Left ventricle myocardium superior (tissue), 1 donor: ENCODE measurements around the gene SPDEF. TPM values are rescaled to one million over a fixed set of nuclear protein-coding genes. Genes with fewer than 3 reads are reported as not detected.
A peak's percentile ranks its signal among the peaks of the same experiment; 100 is the strongest.

Source experiments
- ATAC-seq: fragments of 200-7000 bp; cut with Tn5 transposase; one replicate; pipeline ENCODE4 v1.9.1; 2020; ENCODE audit warnings: mild to moderate bottlenecking, moderate library complexity
- DNase-seq: peaks from one replicate; pipeline ENCODE4 v3.0.0-alpha.2; 2020
- intact Hi-C: fragments of 100-400 bp; cut with micrococcal nuclease; formaldehyde crosslinking; loops from one replicate; pipeline ENCODE4 v1.11.0; 2022
- total RNA-seq: library from RNA; stranded (reverse); fragmentation: NEBNext Ultra II Directional; extraction: Animal tissue kit (Norgen Biotek cat#: 25700); gene quantifications from one replicate; pipeline ENCODE4 v1.2.1, GENCODE V29; 2021
- donor health status: DM: no; HTN: yes; CAD: no; lungs with severe emphysema.

Gene SPDEF
- total RNA-seq, 1 donor from 2014 or later, result not detected

GRCh38 chr6:34549804-34550202, 6.3 kb downstream of the SPDEF start:
- ATAC-seq (no peak), DNase-seq (no peak)
- intact Hi-C loops, result no loop called here

- no peak for ATAC-seq
- DNase-seq, result no peak
- intact Hi-C loops, result no loop called here
Measured at GRCh38 chr6:34549026-34549803, 6.9 kb downstream of the SPDEF start.

GRCh38 chr6:34547701-34548644, 8.2 kb downstream of the SPDEF start:
- ATAC-seq, result no peak
- intact Hi-C loops, result no loop called here
- no peak for DNase-seq

- ATAC-seq (peak; percentile 71), DNase-seq (peak; percentile 80)
- intact Hi-C loops, result no loop called here
Measured at GRCh38 chr6:34546551-34547321, 9.4 kb downstream of the SPDEF start.

- ATAC-seq (no peak), DNase-seq (no peak)
- intact Hi-C loops, result no loop called here
Measured at GRCh38 chr6:34544776-34545471, 11.2 kb downstream of the SPDEF start.

GRCh38 chr6:34544052-34544604, 12.0 kb downstream of the SPDEF start:
- DNase-seq, result no peak
- intact Hi-C loops, result no loop called here
- ATAC-seq, result no peak

- ATAC-seq, result no peak
- no peak for DNase-seq
- intact Hi-C loops, result no loop called here
Measured at GRCh38 chr6:34543421-34543820, 12.7 kb downstream of the SPDEF start.

- intact Hi-C loops, result no loop called here
- no peak for ATAC-seq
- no peak for DNase-seq
Measured at GRCh38 chr6:34540841-34541240, 15.3 kb downstream of the SPDEF start.

- DNase-seq, result no peak
- intact Hi-C loops, result no loop called here
- ATAC-seq, result no peak
Measured at GRCh38 chr6:34540222-34540621, 15.9 kb downstream of the SPDEF start.

- no peak for DNase-seq
- ATAC-seq, result no peak
- intact Hi-C loops, result no loop called here
Measured at GRCh38 chr6:34539181-34539580, 16.9 kb downstream of the SPDEF start.

- no peak for DNase-seq
- no peak for ATAC-seq
- intact Hi-C loops, result no loop called here
Measured at GRCh38 chr6:34538581-34538980, 17.5 kb downstream of the SPDEF start.

- DNase-seq (no peak), ATAC-seq (no peak)
- intact Hi-C loops, result no loop called here
Measured at GRCh38 chr6:34537922-34538550, 18.1 kb downstream of the SPDEF start.

- no peak for DNase-seq
- ATAC-seq, result no peak
- intact Hi-C loops, result no loop called here
Measured at GRCh38 chr6:34536959-34537848, 18.9 kb downstream of the SPDEF start.

GRCh38 chr6:34536251-34536958, 19.7 kb downstream of the SPDEF start:
- peak; percentile 18 for ATAC-seq
- intact Hi-C loops, result no loop called here

GRCh38 chr6:34535646-34536045, 20.5 kb downstream of the SPDEF start:
- ATAC-seq (no peak), DNase-seq (no peak)
- intact Hi-C loops, result no loop called here

More at GRCh38 chr6:34536251-34536958, 19.7 kb downstream of the SPDEF start:
- DNase-seq, result no peak

- intact Hi-C loops, result no loop called here
- no peak for ATAC-seq
- no peak for DNase-seq
Measured at GRCh38 chr6:34535199-34535598, 20.9 kb downstream of the SPDEF start.

- DNase-seq, result no peak
- ATAC-seq, result no peak
- intact Hi-C loops, result no loop called here
Measured at GRCh38 chr6:34534656-34535055, 21.5 kb downstream of the SPDEF start.
